ENCODE results near the gene KCNQ5.

GRCh38 chr6:73036689-73037088 lies 414.8 kb downstream of the KCNQ5 start:
- TF ChIP-seq, protein P1, sequence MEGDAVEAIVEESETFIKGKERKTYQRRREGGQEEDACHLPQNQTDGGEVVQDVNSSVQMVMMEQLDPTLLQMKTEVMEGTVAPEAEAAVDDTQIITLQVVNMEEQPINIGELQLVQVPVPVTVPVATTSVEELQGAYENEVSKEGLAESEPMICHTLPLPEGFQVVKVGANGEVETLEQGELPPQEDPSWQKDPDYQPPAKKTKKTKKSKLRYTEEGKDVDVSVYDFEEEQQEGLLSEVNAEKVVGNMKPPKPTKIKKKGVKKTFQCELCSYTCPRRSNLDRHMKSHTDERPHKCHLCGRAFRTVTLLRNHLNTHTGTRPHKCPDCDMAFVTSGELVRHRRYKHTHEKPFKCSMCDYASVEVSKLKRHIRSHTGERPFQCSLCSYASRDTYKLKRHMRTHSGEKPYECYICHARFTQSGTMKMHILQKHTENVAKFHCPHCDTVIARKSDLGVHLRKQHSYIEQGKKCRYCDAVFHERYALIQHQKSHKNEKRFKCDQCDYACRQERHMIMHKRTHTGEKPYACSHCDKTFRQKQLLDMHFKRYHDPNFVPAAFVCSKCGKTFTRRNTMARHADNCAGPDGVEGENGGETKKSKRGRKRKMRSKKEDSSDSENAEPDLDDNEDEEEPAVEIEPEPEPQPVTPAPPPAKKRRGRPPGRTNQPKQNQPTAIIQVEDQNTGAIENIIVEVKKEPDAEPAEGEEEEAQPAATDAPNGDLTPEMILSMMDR (IDR thresholded peaks at IDR 0.05), result no peak
- TF ChIP-seq POLR2AphosphoS5 (IDR thresholded peaks at IDR 0.05; ENCODE audit: low read depth, low read length), result no peak
- TF ChIP-seq, protein P2, sequence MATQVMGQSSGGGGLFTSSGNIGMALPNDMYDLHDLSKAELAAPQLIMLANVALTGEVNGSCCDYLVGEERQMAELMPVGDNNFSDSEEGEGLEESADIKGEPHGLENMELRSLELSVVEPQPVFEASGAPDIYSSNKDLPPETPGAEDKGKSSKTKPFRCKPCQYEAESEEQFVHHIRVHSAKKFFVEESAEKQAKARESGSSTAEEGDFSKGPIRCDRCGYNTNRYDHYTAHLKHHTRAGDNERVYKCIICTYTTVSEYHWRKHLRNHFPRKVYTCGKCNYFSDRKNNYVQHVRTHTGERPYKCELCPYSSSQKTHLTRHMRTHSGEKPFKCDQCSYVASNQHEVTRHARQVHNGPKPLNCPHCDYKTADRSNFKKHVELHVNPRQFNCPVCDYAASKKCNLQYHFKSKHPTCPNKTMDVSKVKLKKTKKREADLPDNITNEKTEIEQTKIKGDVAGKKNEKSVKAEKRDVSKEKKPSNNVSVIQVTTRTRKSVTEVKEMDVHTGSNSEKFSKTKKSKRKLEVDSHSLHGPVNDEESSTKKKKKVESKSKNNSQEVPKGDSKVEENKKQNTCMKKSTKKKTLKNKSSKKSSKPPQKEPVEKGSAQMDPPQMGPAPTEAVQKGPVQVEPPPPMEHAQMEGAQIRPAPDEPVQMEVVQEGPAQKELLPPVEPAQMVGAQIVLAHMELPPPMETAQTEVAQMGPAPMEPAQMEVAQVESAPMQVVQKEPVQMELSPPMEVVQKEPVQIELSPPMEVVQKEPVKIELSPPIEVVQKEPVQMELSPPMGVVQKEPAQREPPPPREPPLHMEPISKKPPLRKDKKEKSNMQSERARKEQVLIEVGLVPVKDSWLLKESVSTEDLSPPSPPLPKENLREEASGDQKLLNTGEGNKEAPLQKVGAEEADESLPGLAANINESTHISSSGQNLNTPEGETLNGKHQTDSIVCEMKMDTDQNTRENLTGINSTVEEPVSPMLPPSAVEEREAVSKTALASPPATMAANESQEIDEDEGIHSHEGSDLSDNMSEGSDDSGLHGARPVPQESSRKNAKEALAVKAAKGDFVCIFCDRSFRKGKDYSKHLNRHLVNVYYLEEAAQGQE (IDR thresholded peaks at IDR 0.05; ENCODE audit: insufficient read depth in 1 of 2, low read depth in 2 of 2, low read length in 1 of 2), result no peak

All from Panc1 (cell line).